ENCODE measurements around the gene REL.

The REL gene

DNA sequence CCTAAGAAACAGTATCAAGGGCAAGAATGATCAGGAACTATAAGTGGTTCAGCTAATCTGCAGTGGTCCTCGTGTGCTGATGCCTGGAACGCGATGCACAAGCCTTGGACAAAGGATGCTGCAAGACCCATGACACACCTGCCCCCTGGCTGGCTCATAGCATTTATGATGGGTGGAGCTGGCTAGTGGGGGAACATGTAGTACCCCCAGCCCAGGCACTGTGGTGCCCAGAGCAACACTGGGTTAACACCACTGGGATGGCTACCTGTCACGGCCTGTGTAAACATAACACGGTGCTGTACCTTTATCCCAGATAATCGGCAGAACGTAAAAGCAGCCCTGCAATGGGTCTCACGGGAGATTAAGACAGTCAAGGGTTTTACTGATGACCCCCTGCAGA lies 75.8 kb downstream of the REL start:
- no peaks in the 10 kb centered on the region for H3K9me3 ChIP-seq (ENCODE audit: control insufficient read depth, low read depth, low read length)
- H3K9ac ChIP-seq (ENCODE audit: low read length), result no peak overlapping the region
- no peak overlapping the region for H3K4me3 ChIP-seq (ENCODE audit: low read length)
- no peak overlapping the region for H3K27ac ChIP-seq (ENCODE audit: low read length)
- H3K4me1 ChIP-seq (ENCODE audit: control insufficient read depth, low read depth, low read length), result no peaks in the 10 kb centered on the region
- no peaks in the 10 kb centered on the region for H3K27me3 ChIP-seq (ENCODE audit: control insufficient read depth, insufficient read depth, low read length)
- no peaks in the 10 kb centered on the region for H3K36me3 ChIP-seq (ENCODE audit: control insufficient read depth, low read depth, low read length)

DNA sequence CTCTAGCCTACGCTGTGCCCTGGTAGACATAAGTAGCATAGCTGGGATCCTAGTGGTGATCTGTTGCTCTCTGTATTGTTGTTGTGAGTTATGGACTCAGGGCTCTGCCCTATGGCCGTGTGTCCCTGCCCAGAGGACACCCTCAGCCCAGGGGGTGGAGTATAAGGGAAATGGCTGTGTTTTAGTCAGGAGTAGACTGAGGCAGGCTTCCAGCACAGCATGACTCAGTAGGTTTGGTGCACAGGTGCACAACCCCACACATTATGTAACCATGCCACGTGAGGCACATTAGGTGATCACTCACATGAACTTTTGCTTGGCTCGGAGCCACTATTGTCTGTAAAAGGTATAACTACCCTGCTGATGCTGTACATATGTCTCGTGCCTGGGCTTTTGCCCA lies 76.3 kb downstream of the REL start:
- no peaks in the 10 kb centered on the region for H3K9me3 ChIP-seq (ENCODE audit: control insufficient read depth, low read depth, low read length)

DNA sequence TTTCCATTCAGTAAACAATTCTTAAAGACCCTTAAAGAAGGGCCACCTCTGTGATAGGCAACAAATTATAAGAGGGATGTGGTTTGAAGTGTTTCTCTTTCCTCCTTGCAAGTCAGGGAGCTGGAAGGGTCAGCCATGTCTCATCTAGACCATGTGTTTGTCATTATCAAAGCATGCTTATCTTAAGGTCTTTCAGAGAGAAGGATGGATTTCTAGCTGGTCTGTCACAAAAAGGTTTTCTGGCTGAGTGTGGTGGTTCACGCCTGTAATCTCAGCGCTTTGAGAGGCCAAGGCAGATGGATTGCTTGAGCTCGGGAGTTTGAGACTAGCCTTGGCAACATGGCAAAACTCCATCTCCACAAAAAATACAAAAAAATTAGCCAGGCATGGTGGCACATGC lies 77.0 kb downstream of the REL start:
- no peak overlapping the region for H3K9ac ChIP-seq (ENCODE audit: low read length)
- H3K36me3 ChIP-seq (ENCODE audit: control insufficient read depth, low read depth, low read length), result no peaks in the 10 kb centered on the region
- H3K4me3 ChIP-seq (ENCODE audit: low read length), result no peak overlapping the region
- no peaks in the 10 kb centered on the region for H3K9me3 ChIP-seq (ENCODE audit: control insufficient read depth, low read depth, low read length)
- no peak overlapping the region for H3K27ac ChIP-seq (ENCODE audit: low read length)
- H3K27me3 ChIP-seq (ENCODE audit: control insufficient read depth, insufficient read depth, low read length), result no peaks in the 10 kb centered on the region
- H3K4me1 ChIP-seq (ENCODE audit: control insufficient read depth, low read depth, low read length), result no peaks in the 10 kb centered on the region

More for the DNA sequence above, 76.3 kb downstream of the REL start:
- Histone ChIP-seq H3K9ac (ENCODE audit: low read length) (no peak overlapping the region), H3K4me1 (ENCODE audit: control insufficient read depth, low read depth, low read length) (no peaks in the 10 kb centered on the region), H3K27ac (ENCODE audit: low read length) (no peak overlapping the region), H3K4me3 (ENCODE audit: low read length) (no peak overlapping the region), H3K27me3 (ENCODE audit: control insufficient read depth, insufficient read depth, low read length) (no peaks in the 10 kb centered on the region), H3K36me3 (ENCODE audit: control insufficient read depth, low read depth, low read length) (no peaks in the 10 kb centered on the region)

DNA sequence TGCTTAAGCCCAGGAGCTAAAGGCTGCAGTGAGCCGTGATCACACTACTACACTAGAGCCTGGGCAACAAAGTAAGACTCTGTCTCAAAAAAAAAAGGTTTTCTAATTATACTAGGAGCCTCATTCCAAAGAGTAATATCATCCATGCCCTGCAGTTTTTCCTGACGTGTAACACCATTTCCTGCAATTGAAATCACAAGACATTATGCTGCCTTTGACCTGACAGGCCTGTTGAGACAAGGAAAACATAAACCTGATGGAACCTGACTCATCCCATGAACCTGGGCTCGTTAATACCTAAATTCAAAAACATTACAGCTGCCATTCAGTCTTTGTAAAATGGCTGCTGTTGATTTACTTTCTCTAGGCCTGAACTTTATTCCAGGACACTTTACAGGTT lies 77.4 kb downstream of the REL start:
- H3K27me3 ChIP-seq (ENCODE audit: control insufficient read depth, insufficient read depth, low read length), result no peaks in the 10 kb centered on the region
- H3K27ac ChIP-seq (ENCODE audit: low read length), result no peak overlapping the region
- no peak overlapping the region for H3K4me3 ChIP-seq (ENCODE audit: low read length)
- no peak overlapping the region for H3K9ac ChIP-seq (ENCODE audit: low read length)
- H3K36me3 ChIP-seq (ENCODE audit: control insufficient read depth, low read depth, low read length), result no peaks in the 10 kb centered on the region
- no peaks in the 10 kb centered on the region for H3K9me3 ChIP-seq (ENCODE audit: control insufficient read depth, low read depth, low read length)
- H3K4me1 ChIP-seq (ENCODE audit: control insufficient read depth, low read depth, low read length), result no peaks in the 10 kb centered on the region

DNA sequence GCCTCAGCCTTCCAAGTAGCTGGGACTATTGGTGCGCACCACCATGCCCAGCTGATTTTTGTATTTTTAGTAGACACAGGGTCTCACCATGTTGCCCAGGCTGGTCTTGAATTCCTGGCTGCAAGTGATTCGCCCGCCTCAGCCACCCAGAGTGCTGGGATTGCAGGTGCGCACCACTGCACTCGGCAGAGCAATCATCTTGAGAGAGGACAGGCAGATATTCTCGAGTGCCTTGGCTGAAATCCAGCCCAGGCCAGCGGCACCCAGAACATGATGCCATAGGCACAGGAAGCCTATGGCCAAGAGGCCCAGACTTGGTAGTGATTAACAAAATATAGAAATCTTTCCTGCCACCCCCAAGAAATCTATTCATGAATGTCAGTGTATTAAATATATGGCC lies 78.1 kb downstream of the REL start:
- Histone ChIP-seq H3K27me3 (ENCODE audit: control insufficient read depth, insufficient read depth, low read length) (no peaks in the 10 kb centered on the region), H3K4me3 (ENCODE audit: low read length) (no peak overlapping the region), H3K9me3 (ENCODE audit: control insufficient read depth, low read depth, low read length) (no peaks in the 10 kb centered on the region), H3K9ac (ENCODE audit: low read length) (no peak overlapping the region), H3K36me3 (ENCODE audit: control insufficient read depth, low read depth, low read length) (no peaks in the 10 kb centered on the region), H3K4me1 (ENCODE audit: control insufficient read depth, low read depth, low read length) (no peaks in the 10 kb centered on the region), H3K27ac (ENCODE audit: low read length) (no peak overlapping the region)

DNA sequence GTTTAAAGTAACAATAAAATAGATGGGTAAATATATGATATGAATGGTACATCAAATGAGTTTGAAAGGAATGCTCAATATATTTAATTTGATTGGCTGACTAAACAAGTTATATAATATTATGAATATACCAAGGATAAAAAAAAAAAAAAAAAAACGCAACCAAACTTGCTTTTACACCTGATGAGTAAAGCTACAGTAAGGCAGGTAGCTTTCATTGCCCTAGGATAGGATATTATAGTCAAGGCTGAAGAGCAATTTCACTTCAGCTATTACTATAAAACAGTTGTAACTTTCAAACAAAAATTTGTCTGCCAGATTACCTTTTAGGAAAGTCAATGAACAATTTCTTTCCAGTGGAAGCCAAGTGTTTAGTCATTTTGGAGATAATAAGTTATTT lies 79.3 kb downstream of the REL start:
- Histone ChIP-seq H3K27me3 (ENCODE audit: control insufficient read depth, insufficient read depth, low read length) (no peaks in the 10 kb centered on the region), H3K9ac (ENCODE audit: low read length) (no peak overlapping the region), H3K4me3 (ENCODE audit: low read length) (no peak overlapping the region), H3K36me3 (ENCODE audit: control insufficient read depth, low read depth, low read length) (no peaks in the 10 kb centered on the region), H3K4me1 (ENCODE audit: control insufficient read depth, low read depth, low read length) (peaks cover 3% of the 10 kb centered on the region), H3K9me3 (ENCODE audit: control insufficient read depth, low read depth, low read length) (no peaks in the 10 kb centered on the region), H3K27ac (ENCODE audit: low read length) (no peak overlapping the region)

DNA sequence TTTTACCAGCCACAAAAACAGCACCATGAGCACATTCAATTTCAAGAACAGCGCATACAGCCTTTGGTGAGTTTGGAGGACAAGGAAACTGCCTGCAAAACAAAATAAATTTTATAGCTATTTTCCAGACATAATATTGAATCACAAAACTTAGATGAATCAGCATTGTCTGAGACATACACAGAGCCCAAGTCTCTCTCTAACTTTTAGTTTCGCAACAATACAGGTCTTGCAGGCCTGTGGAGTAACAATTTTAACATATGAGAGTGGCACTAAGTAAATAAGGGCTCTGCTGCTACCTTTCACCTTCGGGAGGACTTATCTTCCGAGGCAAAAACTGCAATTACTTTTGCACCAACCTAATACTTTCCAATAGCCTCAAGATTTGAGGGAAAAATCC lies 80.1 kb downstream of the REL start:
- no peak overlapping the region for H3K27ac ChIP-seq (ENCODE audit: low read length)
- H3K36me3 ChIP-seq (ENCODE audit: control insufficient read depth, low read depth, low read length), result no peaks in the 10 kb centered on the region
- no peak overlapping the region for H3K4me3 ChIP-seq (ENCODE audit: low read length)
- no peaks in the 10 kb centered on the region for H3K27me3 ChIP-seq (ENCODE audit: control insufficient read depth, insufficient read depth, low read length)
- no peaks in the 10 kb centered on the region for H3K9me3 ChIP-seq (ENCODE audit: control insufficient read depth, low read depth, low read length)
- peaks cover 3% of the 10 kb centered on the region for H3K4me1 ChIP-seq (ENCODE audit: control insufficient read depth, low read depth, low read length)
- no peak overlapping the region for H3K9ac ChIP-seq (ENCODE audit: low read length)

DNA sequence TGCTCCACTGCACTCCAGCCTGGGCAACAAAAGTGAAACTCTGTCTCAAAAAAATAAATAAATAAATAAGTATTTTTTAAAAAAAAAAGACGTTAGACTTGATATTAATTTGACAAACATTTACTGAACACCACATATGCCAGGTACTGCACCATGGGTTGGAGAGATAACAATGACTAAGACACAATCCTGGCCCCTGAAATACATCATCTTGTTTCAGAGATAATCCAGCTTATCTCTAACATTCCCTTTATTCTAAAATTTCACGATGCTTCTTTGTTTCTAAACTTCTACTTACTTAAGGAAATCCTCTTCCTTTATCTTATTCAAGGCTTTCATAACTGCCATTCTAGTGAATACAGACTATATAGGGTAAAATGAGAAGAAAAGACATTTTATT lies 81.2 kb downstream of the REL start:
- Histone ChIP-seq H3K27ac (ENCODE audit: low read length) (no peak overlapping the region), H3K36me3 (ENCODE audit: control insufficient read depth, low read depth, low read length) (no peaks in the 10 kb centered on the region), H3K4me3 (ENCODE audit: low read length) (no peak overlapping the region), H3K9ac (ENCODE audit: low read length) (no peak overlapping the region), H3K9me3 (ENCODE audit: control insufficient read depth, low read depth, low read length) (no peaks in the 10 kb centered on the region), H3K4me1 (ENCODE audit: control insufficient read depth, low read depth, low read length) (peaks cover 3% of the 10 kb centered on the region), H3K27me3 (ENCODE audit: control insufficient read depth, insufficient read depth, low read length) (no peaks in the 10 kb centered on the region)

DNA sequence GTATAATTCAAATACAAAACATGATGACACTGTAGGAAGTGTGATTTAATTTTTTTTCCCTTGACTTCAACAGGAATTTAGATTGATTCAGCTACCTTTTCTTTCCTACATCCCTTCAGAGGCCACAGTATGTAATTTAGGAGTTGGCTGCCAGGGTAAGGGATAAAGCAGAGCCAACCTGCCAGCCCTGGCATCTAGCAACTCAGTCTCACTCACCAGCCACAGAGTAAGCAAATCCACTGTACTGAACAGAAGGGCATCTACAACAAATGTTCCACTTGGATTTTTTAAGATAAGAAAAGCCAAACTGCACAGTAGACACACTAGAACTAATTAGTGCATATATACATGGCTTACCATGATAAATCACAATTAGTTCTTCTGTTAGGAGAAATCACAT lies 81.8 kb downstream of the REL start:
- H3K27me3 ChIP-seq (ENCODE audit: control insufficient read depth, insufficient read depth, low read length), result no peaks in the 10 kb centered on the region
- no peak overlapping the region for H3K27ac ChIP-seq (ENCODE audit: low read length)
- peaks cover 3% of the 10 kb centered on the region for H3K4me1 ChIP-seq (ENCODE audit: control insufficient read depth, low read depth, low read length)
- no peak overlapping the region for H3K9ac ChIP-seq (ENCODE audit: low read length)
- no peak overlapping the region for H3K4me3 ChIP-seq (ENCODE audit: low read length)
- no peaks in the 10 kb centered on the region for H3K36me3 ChIP-seq (ENCODE audit: control insufficient read depth, low read depth, low read length)
- H3K9me3 ChIP-seq (ENCODE audit: control insufficient read depth, low read depth, low read length), result no peaks in the 10 kb centered on the region

DNA sequence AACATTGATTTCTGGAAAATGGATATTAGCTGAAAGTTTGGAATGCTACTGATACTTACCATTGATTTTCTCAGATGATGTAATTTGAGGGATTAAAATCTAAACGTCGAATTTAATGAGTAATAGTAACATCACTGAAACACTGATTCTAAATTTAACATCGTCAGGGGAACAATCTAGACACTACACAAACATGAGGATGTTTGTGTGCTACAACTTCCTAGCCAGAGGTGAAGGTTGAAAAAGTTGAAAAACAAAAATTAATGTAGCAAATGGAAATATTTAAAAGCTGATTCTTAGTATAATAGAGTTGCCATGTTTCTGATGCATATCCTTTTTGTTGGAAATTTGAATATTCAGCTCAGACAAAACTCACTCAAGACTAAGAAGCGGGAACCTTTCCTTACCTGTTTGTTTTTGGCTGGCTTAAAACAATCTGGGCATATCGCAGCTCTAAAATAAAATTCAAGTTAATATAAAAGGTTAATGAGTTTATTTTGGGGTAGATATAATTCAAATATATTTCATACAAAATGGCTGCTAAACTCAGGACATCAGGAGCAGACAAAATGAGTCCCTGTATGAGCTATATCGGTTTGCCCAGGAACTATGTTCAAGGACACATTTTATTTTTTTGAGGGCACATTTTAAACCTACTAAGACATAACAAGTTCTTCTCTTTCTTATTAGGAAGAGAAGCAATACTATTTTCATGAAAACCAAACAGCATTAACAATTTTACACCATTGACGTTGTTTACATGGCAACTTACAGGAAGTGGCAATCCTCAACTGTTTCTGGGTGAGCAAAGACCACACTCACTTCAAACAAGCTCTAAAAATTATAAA lies 83.5 kb downstream of the REL start:
- Histone ChIP-seq H3K9ac (ENCODE audit: low read length) (no peak overlapping the region), H3K27ac (ENCODE audit: low read length) (no peak overlapping the region), H3K4me1 (ENCODE audit: control insufficient read depth, low read depth, low read length) (peaks cover 3% of the 10 kb centered on the region)

DNA sequence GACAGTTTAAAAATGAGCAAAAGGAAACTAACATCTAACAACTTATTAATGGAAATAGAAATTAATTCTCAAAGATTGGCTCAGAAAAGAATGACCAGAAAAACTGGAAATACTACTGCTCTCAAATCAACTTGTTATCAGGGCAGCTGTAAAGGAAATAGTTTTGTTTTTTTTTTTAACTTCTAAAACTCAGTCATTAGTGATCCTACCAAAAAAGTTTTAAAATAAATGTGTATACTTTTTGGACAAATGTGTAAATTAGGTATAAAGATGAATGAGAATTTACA lies 84.1 kb downstream of the REL start:
- Histone ChIP-seq H3K9me3 (ENCODE audit: control insufficient read depth, low read depth, low read length) (no peaks in the 10 kb centered on the region), H3K4me3 (ENCODE audit: low read length) (no peak overlapping the region), H3K4me1 (ENCODE audit: control insufficient read depth, low read depth, low read length) (peaks cover 3% of the 10 kb centered on the region), H3K27me3 (ENCODE audit: control insufficient read depth, insufficient read depth, low read length) (no peaks in the 10 kb centered on the region), H3K27ac (ENCODE audit: low read length) (no peak overlapping the region), H3K36me3 (ENCODE audit: control insufficient read depth, low read depth, low read length) (no peaks in the 10 kb centered on the region), H3K9ac (ENCODE audit: low read length) (no peak overlapping the region)

More for the DNA sequence above, 83.5 kb downstream of the REL start:
- Histone ChIP-seq H3K36me3 (ENCODE audit: control insufficient read depth, low read depth, low read length) (no peaks in the 10 kb centered on the region), H3K27me3 (ENCODE audit: control insufficient read depth, insufficient read depth, low read length) (no peaks in the 10 kb centered on the region), H3K4me3 (ENCODE audit: low read length) (no peak overlapping the region), H3K9me3 (ENCODE audit: control insufficient read depth, low read depth, low read length) (no peaks in the 10 kb centered on the region)
